D721Med (cell line): ENCODE measurements around the gene IER5.

Experiments
- DNase-seq: peaks from one replicate; pipeline ENCODE4 v3.0.0; 2011; ENCODE audit warnings: low spot score; ENCODE audit not compliant: insufficient read length
- FAIRE-seq: peaks from 2 replicates; lab custom pipeline; 2011; peaks lifted over from hg19 to GRCh38; lab: Jason Lieb, UNC
- CTCF ChIP-seq: IDR thresholded peaks from 2 replicates; pipeline ENCODE4 v1.5.1; 2012; ENCODE audit warnings: mild to moderate bottlenecking, control low read depth; ENCODE audit not compliant: insufficient read depth; ENCODE audit errors: missing control alignments

The IER5 gene

GRCh38 chr1:181086091-181086490 lies 2.4 kb upstream of the IER5 start:
- DNase-seq (no peak), FAIRE-seq (no peak)
- no peak for TF ChIP-seq CTCF

- no peak for TF ChIP-seq CTCF
- FAIRE-seq (no peak), DNase-seq (no peak)
Measured at GRCh38 chr1:181086926-181087325, 1.6 kb upstream of the IER5 start.

GRCh38 chr1:181087400-181087901 lies 1.0 kb upstream of the IER5 start:
- DNase-seq = no peak
- no peak for TF ChIP-seq CTCF
- no peak for FAIRE-seq

- DNase-seq (no peak), FAIRE-seq (no peak)
Measured at GRCh38 chr1:181089017-181089675, 646 bp downstream of the IER5 start.

DNA sequence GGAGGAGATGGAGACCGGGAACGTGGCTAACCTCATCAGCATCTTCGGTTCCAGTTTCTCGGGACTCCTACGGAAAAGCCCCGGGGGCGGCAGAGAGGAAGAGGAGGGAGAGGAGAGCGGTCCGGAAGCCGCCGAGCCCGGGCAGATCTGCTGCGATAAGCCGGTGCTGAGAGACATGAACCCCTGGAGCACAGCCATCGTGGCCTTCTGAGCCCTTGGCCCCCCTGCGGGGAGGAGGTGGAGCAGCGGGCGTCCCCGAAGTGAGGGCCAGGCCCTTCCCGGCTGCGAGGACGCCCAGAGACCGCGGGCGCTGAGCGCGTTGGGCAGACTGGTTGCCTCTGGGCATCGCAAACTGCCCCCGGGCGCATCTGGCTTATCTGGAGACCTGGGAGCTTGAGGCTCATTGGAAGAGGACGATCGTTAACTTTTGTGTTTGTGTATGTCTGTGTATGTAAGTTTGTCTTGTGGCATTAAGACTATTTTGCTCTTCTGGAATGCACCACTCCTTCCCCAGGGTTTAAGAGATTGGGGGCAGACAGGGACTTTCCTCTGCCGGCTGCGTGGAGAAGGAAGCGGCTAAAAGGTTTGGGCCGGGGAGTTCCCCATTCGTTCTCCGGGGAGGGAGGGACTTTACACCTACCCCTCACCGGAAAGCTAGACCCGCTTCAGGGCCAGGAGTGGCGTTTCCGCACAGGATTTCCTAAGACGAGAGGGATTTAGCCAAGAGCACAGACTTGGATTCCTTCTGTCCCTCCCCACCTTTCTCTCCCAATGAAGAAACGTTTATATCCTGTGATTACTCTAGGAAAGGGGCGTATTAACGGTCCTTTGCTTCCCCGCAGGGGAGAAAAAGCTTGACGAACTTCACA lies 1.4 kb downstream of the IER5 start:
- no peak for FAIRE-seq
- DNase-seq = no peak
- TF ChIP-seq CTCF = no peak

More at GRCh38 chr1:181089017-181089675, 646 bp downstream of the IER5 start:
- TF ChIP-seq CTCF = no peak

DNA sequence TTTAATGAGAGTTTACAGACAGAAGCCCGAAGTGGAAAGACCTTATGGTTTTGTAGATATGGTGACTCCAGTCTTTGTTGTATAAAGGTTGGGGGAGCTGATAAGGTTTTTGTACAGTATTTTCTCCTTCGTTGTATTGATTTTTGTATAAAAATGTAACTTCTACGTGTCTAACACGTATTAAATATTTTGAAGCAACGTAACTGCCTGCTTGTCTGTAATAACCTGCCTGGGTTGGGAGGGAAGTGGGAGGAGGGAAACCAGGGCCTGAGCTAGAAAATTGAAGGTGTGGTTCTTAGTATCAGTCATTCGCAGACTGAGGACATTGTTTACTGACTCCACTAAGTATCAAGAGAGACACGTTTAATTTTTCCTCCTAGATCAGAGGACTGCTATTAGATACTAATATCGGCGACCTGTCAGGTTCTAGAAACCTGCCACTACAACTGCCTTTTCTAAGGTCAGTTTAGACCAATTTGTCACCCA lies 2.2 kb downstream of the IER5 start:
- DNase-seq (no peak), FAIRE-seq (no peak)
- no peak for TF ChIP-seq CTCF
